Esophagus squamous epithelium (tissue), 4 donors: ENCODE measurements around the gene DNAH10.

ENCODE experiments used
- CTCF ChIP-seq, 6 experiments: fragments of 450-650 bp in 4 of 6; fragments of 200-600 bp in 2 of 6; sonication (generic) in 2 of 6; IDR thresholded peaks; one replicate each; pipeline ENCODE4 v1.5.1; 2016 to 2019; ENCODE audit warnings: antibody characterized with exemption in 6 of 6, mild to moderate bottlenecking in 4 of 6, moderate library complexity in 4 of 6
- POLR2A ChIP-seq, 4 donors: fragments of 450-650 bp; IDR thresholded peaks; one replicate each; pipeline ENCODE4 v1.6.1; 2017; ENCODE audit warnings: antibody characterized with exemption in 4 of 4, mild to moderate bottlenecking in 4 of 4, moderate library complexity in 3 of 4

- no peak for TF ChIP-seq POLR2A (IDR thresholded peaks at IDR 0.05)
- TF ChIP-seq CTCF (IDR thresholded peaks at IDR 0.05), result no peak
Measured at GRCh38 chr12:123832052-123832451, 70.0 kb downstream of the DNAH10 start.
